Neural progenitor cell (in vitro differentiated cells): Measurements from ENCODE around the gene SYNDIG1.

Experiments used
- CTCF ChIP-seq: fragments of 200-600 bp; sonication (generic); IDR thresholded peaks from 2 replicates; pipeline ENCODE4 v1.5.1; 2017; ENCODE audit warnings: antibody characterized with exemption, mild to moderate bottlenecking
- EZH2 ChIP-seq: fragments of 200-600 bp; sonication (generic); IDR thresholded peaks from 2 replicates; pipeline ENCODE4 v1.6.1; 2017; ENCODE audit warnings: antibody characterized with exemption, mild to moderate bottlenecking, moderate library complexity

- TF ChIP-seq CTCF = no peak
- no peak for TF ChIP-seq EZH2
Measured at GRCh38 chr20:24679448-24680047, 210.1 kb downstream of the SYNDIG1 start.
